ENCODE data around the gene PABPC4L.
"Not testable (repeated sequence)": the region's sequence is repeated elsewhere in the genome, so short reads cannot be mapped to it uniquely, and the experiment has no call there.

Gene PABPC4L
- 0.04 to 0.05 reads per million in 2 donors for total RNA-seq

GRCh38 chr4:134201216-134202161, at the start of gene PABPC4L:
Gene PABPC4L (minus strand): TSS chr4:134201789. CDS start chr4:134201019, 770 bp downstream.
- DNase-seq = no peak

- no peak for DNase-seq
Observed at GRCh38 chr4:134251322-134251721, 49.7 kb upstream of the PABPC4L start.

- DNase-seq = peak; percentile 4
Observed at GRCh38 chr4:134243742-134244713, 42.4 kb upstream of the PABPC4L start.

GRCh38 chr4:134219043-134219442, 17.5 kb upstream of the PABPC4L start:
- DNase-seq = no peak

- DNase-seq = no peak
Observed at GRCh38 chr4:134216411-134216810, 14.8 kb upstream of the PABPC4L start.

GRCh38 chr4:134215620-134216344, 14.2 kb upstream of the PABPC4L start:
- DNase-seq = no peak

- DNase-seq = not testable (repeated sequence)
Observed at GRCh38 chr4:134207955-134208354, 6.4 kb upstream of the PABPC4L start.

GRCh38 chr4:134202166-134202956, 772 bp upstream of the PABPC4L start:
- DNase-seq = no peak

GRCh38 chr4:134200811-134201215, 776 bp downstream of the PABPC4L start:
- no peak for DNase-seq

GRCh38 chr4:134189949-134190348, 11.6 kb downstream of the PABPC4L start:
- DNase-seq = no peak

GRCh38 chr4:134189480-134189879, 12.1 kb downstream of the PABPC4L start:
- no peak for DNase-seq

GRCh38 chr4:134178706-134179105, 22.9 kb downstream of the PABPC4L start:
- no peak for DNase-seq

- no peak for DNase-seq
Observed at GRCh38 chr4:134174271-134174670, 27.3 kb downstream of the PABPC4L start.

GRCh38 chr4:134160211-134160610, 41.4 kb downstream of the PABPC4L start:
- no peak for DNase-seq

GRCh38 chr4:134154097-134154496, 47.5 kb downstream of the PABPC4L start:
- no peak for DNase-seq

- DNase-seq = no peak
Observed at GRCh38 chr4:134147941-134148340, 53.6 kb downstream of the PABPC4L start.
